NOMO-1 treated with dmso at 0.1 percent for 144 hours (cell line): ENCODE measurements around the gene CD8B.
"Not testable (repeated sequence)": the region's sequence is repeated elsewhere in the genome, so short reads cannot be mapped to it uniquely, and the experiment has no call there.

Experiments used
- DNase-seq: peaks from one replicate; lab custom pipeline; 2025; ENCODE audit not compliant: unreplicated experiment; lab: John Stamatoyannopoulos, UW

The CD8B gene

DNA sequence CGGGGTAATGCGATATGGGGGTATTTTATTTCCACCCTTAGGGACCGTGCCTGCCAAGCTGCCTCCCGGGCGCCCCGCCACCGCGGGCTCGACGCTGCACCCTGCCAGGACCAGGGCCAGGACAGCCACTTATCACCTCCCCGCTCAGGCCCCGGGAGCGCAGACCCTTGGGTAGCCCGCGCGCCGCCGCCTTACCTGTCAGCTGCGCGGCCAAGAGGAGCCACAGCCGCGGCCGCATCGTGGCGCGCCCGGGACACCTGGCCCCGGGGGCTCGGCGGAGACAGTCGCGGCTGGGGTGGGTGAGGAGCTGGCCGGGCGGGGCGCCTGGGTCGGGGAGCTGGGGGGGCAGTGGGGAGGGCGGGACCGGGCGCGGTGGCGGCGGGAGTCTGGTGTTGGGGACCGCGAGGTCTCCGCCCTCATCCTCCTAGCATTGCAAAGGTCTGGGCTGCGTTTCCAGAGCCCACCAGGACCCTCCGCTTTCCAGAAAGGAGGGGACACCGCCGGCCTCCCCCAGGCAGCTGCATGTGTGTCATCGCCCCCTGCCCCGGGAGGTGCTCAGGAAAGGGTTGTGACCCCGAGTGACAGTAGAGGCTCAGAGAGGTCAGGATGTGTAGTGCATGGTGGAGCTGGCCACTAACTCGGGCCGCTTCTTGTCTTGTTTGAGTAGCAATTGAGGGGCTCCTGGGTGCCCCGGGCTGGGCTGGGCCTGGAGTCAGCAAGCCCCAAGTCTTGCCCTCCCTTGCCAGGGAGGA lies at the start of gene CD8B:
Gene CD8B (minus strand): TSS at position 259 of the 752 bp plus-strand sequence. CDS start 21 bp downstream, at position 238.
- not testable (repeated sequence) for DNase-seq

DNA sequence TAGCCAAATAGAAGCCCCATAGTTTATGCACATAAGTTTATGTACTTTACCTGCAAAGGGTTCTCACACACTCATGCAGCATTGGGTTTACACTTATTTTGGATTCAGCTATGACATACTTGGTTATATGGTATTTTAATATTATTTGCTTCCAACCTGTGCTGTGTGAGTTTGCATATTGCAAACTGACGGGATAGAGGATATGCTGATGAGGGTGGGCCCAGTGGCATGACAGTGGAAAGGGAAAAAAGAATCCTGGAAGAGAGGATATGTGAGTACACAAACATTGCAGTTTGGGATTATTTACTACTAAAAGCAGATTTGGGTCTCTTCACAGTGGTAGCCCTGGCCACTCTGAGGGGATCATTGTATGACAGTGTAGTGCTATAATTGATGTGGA lies 44.2 kb upstream of the CD8B start:
- DNase-seq: not testable (repeated sequence)

DNA sequence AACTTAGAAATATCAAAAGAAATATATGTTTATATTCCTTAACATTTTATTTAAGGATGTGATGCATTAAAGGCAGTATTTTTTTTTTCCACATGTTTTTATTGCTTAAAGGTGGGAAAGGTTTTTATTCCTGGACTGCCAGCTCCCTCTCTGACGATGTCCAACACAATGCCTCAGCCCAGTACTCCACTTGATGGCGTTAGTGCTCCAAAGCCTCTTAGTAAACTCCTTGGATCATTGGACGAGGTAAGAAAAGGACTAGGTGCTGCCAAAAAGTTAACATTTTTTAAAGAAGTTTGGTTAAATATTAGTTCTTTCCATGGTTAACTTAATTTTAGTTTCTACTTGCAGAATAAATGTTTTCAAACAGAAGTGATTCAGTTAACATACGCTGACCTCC lies 39.0 kb upstream of the CD8B start:
- DNase-seq: not testable (repeated sequence)

DNA sequence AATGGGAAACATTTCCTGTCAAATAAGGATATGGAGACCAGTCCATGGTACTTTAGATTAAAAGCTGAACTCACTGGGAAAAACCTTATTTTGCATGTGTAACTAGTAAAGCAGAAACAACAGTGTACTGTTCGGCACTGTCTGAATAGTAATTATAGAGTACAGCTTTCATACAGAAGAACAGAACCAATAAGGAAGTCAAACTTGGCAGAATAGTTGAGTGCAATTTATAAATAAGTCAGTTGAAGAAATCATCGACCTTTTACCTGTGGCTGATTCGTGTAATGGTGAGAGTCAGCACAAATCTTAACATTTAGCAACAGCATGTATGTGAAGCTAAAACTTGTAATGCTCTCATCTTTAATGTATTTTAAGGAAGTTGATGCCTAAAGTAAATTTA lies 24.3 kb upstream of the CD8B start:
- not testable (repeated sequence) for DNase-seq

DNA sequence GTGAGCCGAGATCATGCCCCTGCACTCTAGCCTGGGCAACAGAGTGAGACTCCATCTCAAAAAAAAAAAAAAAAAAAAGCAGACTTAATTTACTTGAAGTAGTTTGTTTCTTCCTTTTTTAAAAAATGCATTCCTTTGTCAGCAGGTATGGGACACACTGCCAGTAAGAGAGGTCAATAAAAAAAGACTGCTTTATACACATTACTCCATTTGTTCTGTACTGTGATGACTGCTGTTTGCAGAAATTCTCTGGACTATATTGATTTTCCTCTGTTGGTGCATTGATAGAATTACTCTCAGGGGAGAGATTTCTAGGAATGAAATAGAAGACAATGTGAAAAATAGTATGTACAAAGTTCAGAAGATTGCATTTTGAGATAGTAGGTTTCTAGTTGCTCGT lies 21.2 kb upstream of the CD8B start:
- DNase-seq: not testable (repeated sequence)

DNA sequence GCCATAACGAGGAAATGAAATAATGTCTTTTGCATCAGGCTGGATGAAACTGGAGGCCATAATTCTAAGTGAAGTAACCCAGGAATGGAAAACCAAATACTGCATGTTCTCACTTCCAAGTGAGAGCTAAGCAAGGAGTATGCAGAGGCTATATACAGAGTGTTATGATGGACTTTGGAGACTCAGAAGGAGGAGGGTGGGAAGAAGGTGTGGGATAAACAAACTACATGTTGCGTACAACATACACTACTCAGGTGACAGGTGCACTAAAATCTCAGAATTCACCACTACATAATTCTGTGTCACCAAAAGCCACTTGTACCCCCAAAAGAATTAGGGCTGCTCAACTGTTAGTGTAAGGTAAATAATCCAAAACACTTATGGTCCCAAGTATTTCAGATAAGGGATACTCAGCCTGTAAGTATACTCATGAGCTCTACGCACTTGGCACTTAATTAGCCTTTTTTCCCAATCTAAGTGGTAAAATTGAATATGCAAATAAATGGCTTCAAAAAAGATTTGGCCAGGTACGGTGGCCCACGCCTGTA lies 20.5 kb upstream of the CD8B start:
- not testable (repeated sequence) for DNase-seq

DNA sequence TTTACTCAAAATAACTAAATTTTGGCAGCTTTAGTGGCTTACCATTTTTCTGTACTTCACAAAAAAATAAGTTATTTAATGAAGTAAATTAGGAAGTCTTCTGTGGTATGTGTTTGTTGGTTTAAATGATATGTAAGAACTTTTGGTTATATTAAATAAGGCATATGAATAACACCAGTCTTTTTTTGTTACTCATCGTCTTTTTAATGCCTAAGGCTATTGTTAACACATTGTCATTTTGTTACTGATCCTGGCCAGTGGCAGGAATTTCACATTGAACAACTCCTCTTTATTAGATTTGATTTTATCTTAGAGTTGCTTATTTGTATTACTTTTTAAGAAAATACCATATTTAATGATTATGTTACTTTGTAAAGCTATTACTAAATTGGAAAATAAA lies 17.3 kb upstream of the CD8B start:
- not testable (repeated sequence) for DNase-seq

DNA sequence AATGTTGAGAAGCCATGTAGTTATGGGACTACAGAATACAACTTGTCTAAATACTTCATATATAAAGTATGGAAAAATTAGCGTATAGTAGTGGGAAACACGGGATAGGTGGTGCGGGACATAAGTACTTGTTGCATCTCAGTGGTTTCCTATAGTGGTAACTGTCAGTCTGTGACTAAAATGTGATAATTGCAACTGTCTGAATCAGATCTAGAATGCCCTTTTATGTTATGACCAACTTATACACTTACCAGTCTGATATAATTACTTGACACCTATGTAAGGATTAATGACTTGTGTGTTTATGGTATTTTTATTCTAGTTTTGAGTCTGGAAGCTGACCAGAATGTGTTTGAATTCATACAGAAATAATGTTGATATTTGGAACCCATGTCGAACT lies 9.3 kb upstream of the CD8B start:
- DNase-seq: not testable (repeated sequence)

DNA sequence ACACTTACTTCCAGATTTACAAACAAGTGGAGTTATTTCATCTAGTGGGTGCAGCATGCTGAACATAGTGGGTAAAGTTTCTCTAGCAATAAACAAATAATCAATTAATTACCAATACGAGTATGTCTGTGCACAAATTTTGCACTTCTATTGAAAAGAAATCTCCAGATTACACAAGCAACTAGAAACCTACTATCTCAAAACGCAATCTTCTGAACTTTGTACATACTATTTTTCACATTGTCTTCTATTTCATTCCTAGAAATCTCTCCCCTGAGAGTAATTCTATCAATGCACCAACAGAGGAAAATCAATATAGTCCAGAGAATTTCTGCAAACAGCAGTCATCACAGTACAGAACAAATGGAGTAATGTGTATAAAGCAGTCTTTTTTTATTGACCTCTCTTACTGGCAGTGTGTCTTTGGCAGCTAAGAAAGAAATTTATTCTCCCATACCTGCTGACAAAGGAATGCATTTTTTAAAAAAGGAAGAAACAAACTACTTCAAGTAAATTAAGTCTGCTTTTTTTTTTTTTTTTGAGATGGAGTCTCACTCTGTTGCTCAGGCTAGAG lies 7.3 kb upstream of the CD8B start:
- DNase-seq: not testable (repeated sequence)

DNA sequence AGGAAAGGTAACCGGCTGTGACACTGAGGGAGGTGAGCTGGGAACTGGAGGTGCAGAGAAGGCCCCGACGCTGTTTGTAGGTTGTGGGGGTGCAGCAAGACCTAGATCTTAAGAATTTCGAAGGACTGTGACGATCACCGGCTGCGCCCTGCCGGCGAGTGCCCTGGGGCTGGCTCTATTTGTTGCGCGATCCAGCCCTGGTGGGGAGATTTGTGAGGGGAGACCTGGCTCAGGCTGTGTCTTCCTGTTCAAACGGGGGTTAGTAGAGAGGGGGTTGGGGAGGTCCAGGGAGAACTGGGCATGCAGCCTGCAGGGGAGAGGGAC lies 656 bp upstream of the CD8B start:
- DNase-seq: not testable (repeated sequence)

DNA sequence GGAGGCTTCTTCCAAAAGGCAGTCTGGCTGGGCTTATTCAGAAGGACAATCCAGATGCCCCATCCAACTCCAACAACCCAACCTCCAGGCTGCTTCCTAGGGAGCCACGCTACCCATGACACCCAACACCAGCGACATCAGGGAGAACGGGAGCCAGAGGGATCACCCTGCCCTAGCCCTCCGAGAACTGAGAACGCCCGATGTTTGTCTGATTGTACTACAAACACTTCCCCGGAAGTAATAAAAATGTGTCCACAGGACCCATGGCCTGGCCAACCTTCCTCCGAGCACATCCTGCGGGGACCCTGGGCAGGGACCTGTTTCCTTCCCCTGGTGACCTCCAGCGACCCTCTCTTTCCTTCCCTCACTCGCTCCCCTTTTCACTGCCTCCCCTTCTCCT lies 511 bp downstream of the CD8B start:
- not testable (repeated sequence) for DNase-seq

DNA sequence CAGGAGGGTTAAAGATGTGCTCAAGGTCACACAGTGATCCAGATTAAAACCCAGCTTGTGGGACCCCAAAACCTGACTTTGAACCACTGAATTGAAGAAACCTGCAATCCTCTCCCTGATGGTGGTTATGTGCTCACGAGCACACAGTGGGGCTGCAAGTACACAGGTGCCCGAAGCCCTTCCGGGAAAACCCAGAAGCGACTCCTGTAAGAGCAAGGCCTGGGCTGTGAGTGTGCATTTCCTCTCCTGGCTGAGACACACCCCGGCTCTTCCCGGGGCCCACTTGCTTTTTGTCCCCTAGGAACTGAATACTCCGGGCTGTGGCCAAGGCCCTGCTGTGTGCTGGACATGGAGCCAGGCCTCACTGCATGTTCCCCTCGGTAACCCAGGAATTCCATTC lies 1.1 kb downstream of the CD8B start:
- not testable (repeated sequence) for DNase-seq

DNA sequence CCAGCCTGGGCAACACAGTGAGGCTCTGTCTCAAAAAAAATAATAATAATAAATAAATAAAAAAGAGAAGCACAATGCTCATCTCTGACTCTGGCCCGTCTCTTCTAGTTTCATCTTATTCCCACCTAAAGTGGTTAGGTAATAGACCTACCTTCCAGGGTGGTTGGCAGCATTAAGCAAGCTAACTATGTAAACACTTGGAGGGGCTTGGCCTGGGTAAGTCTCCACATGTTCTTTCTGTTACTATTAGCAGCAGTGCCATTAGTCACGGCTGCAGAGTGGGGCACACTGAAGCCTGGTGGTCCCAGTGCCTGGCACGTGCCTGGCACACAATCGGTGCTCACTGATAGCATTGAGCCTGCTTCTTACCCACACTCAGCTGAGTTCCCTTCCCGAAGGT lies 4.0 kb downstream of the CD8B start:
- DNase-seq: not testable (repeated sequence)

DNA sequence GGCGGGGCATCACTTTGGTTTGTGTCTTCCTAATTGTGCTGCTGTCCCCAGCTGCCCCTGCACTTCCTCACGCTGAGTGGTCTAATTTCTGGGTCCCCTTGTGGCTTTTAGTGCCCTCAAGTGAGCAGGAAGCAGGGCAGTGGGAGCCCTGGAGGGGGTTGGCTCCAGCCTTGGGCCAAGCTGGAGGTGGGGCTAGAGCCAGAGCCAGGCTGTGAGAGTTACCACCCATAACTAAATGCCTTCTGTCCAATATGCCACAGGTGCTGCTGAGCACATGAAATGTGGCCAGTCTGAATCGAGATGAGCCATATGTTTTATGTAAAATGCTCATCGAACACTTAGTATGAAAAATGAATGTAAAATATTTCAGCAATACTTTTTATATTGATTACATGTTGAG lies 5.2 kb downstream of the CD8B start:
- DNase-seq: not testable (repeated sequence)

DNA sequence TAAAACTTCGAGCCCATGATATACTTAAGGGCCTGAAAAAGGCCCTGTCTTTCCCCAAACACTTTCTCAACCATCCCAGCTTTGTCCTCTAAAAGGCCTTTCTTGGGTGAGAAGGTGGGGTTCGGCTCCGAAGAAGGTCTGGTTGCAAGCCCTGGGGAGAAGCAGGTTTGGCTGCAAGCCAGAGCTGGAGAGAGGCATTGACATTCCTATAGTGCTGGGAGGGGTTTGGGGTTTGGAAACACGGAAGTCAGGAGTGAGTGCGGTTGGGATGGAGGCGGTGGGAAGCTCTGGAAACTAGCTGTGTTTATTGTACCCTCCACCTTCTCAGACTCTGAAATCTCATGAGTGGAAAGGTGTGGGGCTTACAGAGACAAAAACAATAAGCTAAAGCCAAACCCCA lies 5.7 kb downstream of the CD8B start:
- not testable (repeated sequence) for DNase-seq

DNA sequence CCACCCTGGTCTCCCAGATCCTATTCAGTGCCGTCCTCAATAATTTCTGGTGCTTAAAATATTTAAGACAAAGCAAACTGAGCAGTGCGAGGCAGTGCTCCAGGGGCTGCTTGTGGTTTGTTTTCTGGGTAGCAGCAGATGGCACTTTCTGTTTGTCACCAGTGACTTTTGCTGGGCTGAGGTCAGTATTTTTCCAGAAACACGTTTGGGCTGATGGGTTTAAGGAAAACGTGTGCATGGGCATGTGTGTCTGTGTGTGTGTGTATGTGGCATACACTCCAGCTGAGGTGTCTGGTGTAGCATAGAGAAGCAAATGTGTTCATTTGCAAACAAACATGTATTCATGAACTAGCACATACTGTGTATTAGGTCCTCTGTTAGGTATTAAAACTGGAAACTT lies 10.1 kb downstream of the CD8B start:
- DNase-seq: not testable (repeated sequence)

DNA sequence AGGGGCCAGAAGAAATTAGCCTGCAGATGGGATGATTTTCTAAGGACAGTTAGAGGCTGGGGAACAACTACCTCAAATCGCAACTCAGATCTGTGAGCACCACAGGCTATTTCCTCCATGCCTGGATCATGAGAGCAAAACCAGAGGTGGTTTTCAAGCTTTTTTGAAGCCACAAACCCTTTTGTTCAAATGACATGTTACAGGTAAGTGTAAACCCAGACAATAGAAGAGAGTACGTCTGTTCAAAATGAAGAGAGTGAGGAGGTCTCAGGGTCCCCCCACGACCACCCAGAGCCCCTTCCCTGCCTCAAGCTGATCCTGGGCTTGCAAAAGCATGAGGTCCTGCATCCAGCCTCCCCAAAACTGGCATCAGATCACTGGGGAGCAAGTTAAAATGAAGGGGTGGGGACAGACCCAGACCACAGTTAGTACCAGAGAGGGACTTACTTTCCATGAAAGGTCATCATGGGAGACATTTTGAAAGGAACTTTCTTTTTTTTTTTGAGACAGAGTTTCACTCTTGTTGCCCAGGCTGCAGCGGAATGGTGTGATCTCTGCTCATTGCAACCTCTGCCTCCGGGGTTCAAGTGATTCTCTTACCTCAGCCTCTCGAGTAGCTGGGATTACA lies 19.0 kb downstream of the CD8B start:
- not testable (repeated sequence) for DNase-seq

DNA sequence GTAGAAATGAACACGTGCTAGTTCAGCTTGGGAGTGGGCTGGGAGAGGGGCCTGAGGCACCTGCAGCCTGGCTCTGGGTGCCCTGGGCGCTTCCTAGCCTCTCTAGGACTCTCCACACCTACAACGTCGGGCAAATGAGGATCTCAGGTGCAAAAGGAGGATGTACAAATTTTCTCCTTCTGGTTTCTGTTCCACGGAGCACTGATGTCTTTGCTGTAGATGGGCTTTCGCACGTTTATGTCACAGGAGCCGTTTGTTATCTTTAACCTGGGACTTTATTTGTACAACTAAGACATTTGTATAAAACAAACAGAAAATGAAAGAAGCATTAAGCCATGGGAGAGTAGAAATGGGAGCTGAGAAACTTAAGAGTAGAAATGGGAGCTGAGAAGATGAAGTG lies 20.4 kb downstream of the CD8B start:
- not testable (repeated sequence) for DNase-seq

DNA sequence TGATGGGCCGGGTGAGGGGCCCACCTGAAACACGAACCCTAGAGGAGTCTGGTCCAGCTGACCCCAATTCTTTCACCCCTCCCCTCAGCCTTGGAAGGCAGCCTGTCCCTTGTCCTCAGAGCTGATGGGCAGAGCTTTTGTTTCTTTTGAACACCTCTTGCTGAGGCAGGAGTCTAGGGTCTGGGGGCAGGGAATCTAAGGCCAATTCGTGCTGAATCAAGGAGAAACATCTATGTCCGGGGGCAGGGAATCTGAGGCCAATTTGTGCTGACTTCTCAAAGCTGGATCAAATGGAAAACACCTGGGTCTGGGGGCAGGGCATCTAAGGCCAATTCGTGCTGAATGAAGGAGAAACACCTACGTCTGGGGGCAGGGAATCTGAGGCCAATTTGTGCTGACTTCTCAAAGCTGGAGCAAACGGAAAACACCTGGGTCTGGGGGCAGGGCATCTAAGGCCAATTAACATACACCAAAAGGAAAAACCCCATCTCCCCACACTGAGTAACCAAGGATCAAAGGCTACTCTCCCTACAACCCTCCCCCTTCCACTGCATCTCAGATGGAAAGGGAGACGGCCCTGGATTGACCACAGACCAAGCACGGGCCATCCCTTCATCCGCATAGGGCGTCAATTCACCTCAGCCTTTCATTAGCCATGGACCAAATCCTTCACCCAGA lies 21.7 kb downstream of the CD8B start:
- not testable (repeated sequence) for DNase-seq

DNA sequence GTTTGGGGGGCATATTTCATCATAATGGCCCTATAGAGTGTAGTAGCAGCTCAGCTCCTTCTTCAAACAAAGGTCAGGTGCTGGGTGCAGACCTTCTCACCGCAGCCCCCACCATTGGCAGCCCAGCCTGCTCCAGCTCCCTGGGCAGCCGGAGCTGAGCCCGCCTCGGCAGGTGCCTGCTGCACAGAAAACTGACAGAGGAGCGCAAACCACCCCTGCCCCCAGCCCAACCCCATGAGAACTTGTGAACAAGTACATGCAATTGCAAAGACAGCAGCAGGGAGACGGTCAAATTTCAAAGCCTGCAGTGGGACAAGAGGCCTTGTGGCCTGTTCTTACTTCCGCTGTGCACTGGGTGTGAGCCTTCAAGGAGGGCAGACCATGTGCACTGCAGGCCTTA lies 22.2 kb downstream of the CD8B start:
- not testable (repeated sequence) for DNase-seq

DNA sequence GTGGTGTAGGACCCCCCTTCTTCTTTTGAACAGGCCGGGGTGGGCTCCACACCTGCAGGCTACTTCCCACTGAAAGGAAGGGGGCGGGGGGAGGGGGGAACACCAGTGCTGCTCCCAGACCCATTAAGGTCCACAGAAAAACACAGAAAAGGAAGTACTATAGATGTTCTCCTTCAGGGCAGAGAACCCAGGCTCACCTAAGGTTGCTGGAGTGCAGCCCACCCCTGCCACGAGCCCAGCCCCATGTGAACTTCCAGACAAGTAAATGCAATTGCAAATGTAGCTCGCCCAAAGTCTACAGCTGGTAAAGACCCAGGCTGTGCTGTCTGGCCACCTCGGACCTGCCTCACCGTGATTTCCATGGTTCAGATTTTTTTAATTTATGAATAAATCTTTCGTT lies 24.0 kb downstream of the CD8B start:
- not testable (repeated sequence) for DNase-seq
